H1 (cell line): ENCODE measurements around the gene MRM2. TPM values are rescaled to one million over a fixed set of nuclear protein-coding genes. Genes with fewer than 3 reads are reported as not detected.

ENCODE experiments used
- CTCF ChIA-PET: fragments of 300-600 bp; sonication (Branson Sonifier 250); formaldehyde crosslinking; loops from one replicate; lab custom pipeline; 2021; ENCODE audit not compliant: partially characterized antibody; lab: Charles Lee
- POLR2A ChIA-PET: fragments of 300-600 bp; sonication (Branson Sonifier 250); formaldehyde crosslinking; loops from one replicate; lab custom pipeline; 2021; ENCODE audit warnings: inconsistent platforms; ENCODE audit not compliant: partially characterized antibody; lab: Charles Lee
- DNase-seq, 2 experiments: peaks; one replicate each; pipeline versions ENCODE4 v3.0.0 to v3.0.0-alpha.2; 2010 to 2022; ENCODE audit warnings: low spot score in 2 of 2, low read depth in 1 of 2, mixed read lengths in 1 of 2
- FAIRE-seq: peaks from 2 replicates; lab custom pipeline; 2011; peaks lifted over from hg19 to GRCh38; lab: Jason Lieb, UNC
- H2AFZ ChIP-seq: 2 replicates; pipeline ENCODE4 v1.8.1; 2012; ENCODE audit warnings: low read length, inconsistent platforms
- H2AK5ac ChIP-seq: 2 replicates; pipeline ENCODE4 v1.6.1; 2013; ENCODE audit warnings: low read depth, low read length
- H2BK120ac ChIP-seq: replicated peaks from 2 replicates; pipeline ENCODE3; 2013; ENCODE audit warnings: low read depth, low read length, inconsistent platforms
- H2BK12ac ChIP-seq: 2 replicates; pipeline ENCODE4 v1.6.1; 2013; ENCODE audit warnings: low read depth, low read length
- H2BK15ac ChIP-seq: 2 replicates; pipeline ENCODE4 v1.6.1; 2013; ENCODE audit warnings: low read length
- H2BK20ac ChIP-seq: 2 replicates; pipeline ENCODE4 v1.6.1; 2013; ENCODE audit warnings: low read length
- H2BK5ac ChIP-seq: 2 replicates; pipeline ENCODE4 v1.6.1; 2013; ENCODE audit warnings: low read depth, low read length
- H3K14ac ChIP-seq: 2 replicates; pipeline ENCODE4 v1.6.1; 2013; ENCODE audit warnings: inconsistent platforms; ENCODE audit not compliant: insufficient read length
- H3K18ac ChIP-seq: 2 replicates; pipeline ENCODE4 v1.6.1; 2013; ENCODE audit warnings: low read length; ENCODE audit errors: extremely low read depth
- H3K23ac ChIP-seq: 2 replicates; pipeline ENCODE4 v1.6.1; 2013; ENCODE audit warnings: inconsistent platforms; ENCODE audit not compliant: insufficient read length
- H3K23me2 ChIP-seq: 2 replicates; pipeline ENCODE4 v1.6.1; 2013; ENCODE audit warnings: low read depth, low read length
- H3K27ac ChIP-seq: 2 replicates; pipeline ENCODE4 v1.6.1; 2011; ENCODE audit warnings: low read depth, low read length, inconsistent platforms
- H3K27me3 ChIP-seq, 4 experiments: replicated peaks in 1 of 4; 1 replicate in 1 of 4; 2 replicates in 3 of 4; pipeline versions ENCODE4 v1.6.1 to v1.8.1; 2011 to 2013; ENCODE audit warnings: low read length in 3 of 4, mild to moderate bottlenecking in 3 of 4, inconsistent platforms in 2 of 4, mixed read lengths in 2 of 4, moderate library complexity in 1 of 4; ENCODE audit not compliant: control insufficient read depth in 3 of 4, insufficient read depth in 3 of 4; ENCODE audit errors: extremely low read depth in 1 of 4
- H3K36me3 ChIP-seq, 4 experiments: 2 replicates each; pipeline versions ENCODE4 v1.6.1 to v1.8.1; 2011 to 2013; ENCODE audit warnings: mild to moderate bottlenecking in 4 of 4, low read length in 3 of 4, moderate library complexity in 2 of 4, control low read depth in 1 of 4, inconsistent platforms in 1 of 4; ENCODE audit not compliant: insufficient read depth in 4 of 4, control insufficient read depth in 2 of 4
- H3K4ac ChIP-seq: replicated peaks from 2 replicates; pipeline ENCODE3; 2013; ENCODE audit warnings: low read length, low read depth, mixed read lengths, inconsistent platforms; ENCODE audit not compliant: insufficient read length
- H3K4me1 ChIP-seq, 4 experiments: replicated peaks in 1 of 4; 1 replicate in 1 of 4; 2 replicates in 3 of 4; pipeline versions ENCODE4 v1.6.1 to v1.8.1; 2011 to 2013; ENCODE audit warnings: low read length in 3 of 4, inconsistent platforms in 2 of 4, mixed read lengths in 1 of 4; ENCODE audit not compliant: insufficient read depth in 4 of 4, control insufficient read depth in 3 of 4
- H3K4me2 ChIP-seq, 2 experiments: 2 replicates each; pipeline versions ENCODE4 v1.6.1 to v1.8.1; 2011 to 2013; ENCODE audit warnings: low read depth in 2 of 2, low read length in 2 of 2, control low read depth in 1 of 2, inconsistent platforms in 1 of 2, mild to moderate bottlenecking in 1 of 2; ENCODE audit not compliant: insufficient read depth in 1 of 2
- H3K4me3 ChIP-seq, 4 experiments: fragments of 200-600, 300-600 bp in 1 of 4; sonication (generic), shearing (Covaris generic), sonication (Bioruptor Twin) in 1 of 4; 2 replicates each; pipeline versions ENCODE4 v1.5.1 to v1.8.1; 2011 to 2016; ENCODE audit warnings: low read length in 4 of 4, low read depth in 3 of 4, control low read depth in 2 of 4, inconsistent platforms in 2 of 4, mild to moderate bottlenecking in 2 of 4, mixed read lengths in 1 of 4, moderate library complexity in 1 of 4; ENCODE audit not compliant: insufficient read depth in 2 of 4; ENCODE audit errors: extremely low read depth in 1 of 4
- H3K56ac ChIP-seq: replicated peaks from 2 replicates; pipeline ENCODE3; 2013; ENCODE audit warnings: low read depth, mild to moderate bottlenecking, mixed read lengths, low read length, inconsistent platforms; ENCODE audit not compliant: insufficient read length
- H3K79me1 ChIP-seq: 2 replicates; pipeline ENCODE4 v1.6.1; 2013; ENCODE audit warnings: low read depth, low read length, control low read depth
- H3K79me2 ChIP-seq, 2 experiments: 2 replicates each; pipeline versions ENCODE4 v1.6.1 to v1.8.1; 2012 to 2013; ENCODE audit warnings: low read length in 2 of 2, mild to moderate bottlenecking in 2 of 2, inconsistent platforms in 1 of 2; ENCODE audit not compliant: insufficient read depth in 2 of 2, control insufficient read depth in 1 of 2
- H3K9ac ChIP-seq, 4 experiments: replicated peaks in 1 of 4; 1 replicate in 1 of 4; 2 replicates in 3 of 4; pipeline versions ENCODE4 v1.6.1 to v1.8.1; 2011 to 2013; ENCODE audit warnings: low read depth in 3 of 4, low read length in 3 of 4, control low read depth in 2 of 4, mild to moderate bottlenecking in 2 of 4, moderate library complexity in 2 of 4, inconsistent platforms in 1 of 4; ENCODE audit errors: extremely low read depth in 1 of 4
- H3K9me3 ChIP-seq, 2 experiments: 2 replicates each; pipeline versions ENCODE4 v1.6.1 to v1.8.1; 2012 to 2013; ENCODE audit warnings: mild to moderate bottlenecking in 2 of 2, moderate library complexity in 2 of 2, control low read depth in 1 of 2, inconsistent platforms in 1 of 2, low read depth in 1 of 2, low read length in 1 of 2, mixed read lengths in 1 of 2; ENCODE audit not compliant: insufficient read depth in 2 of 2
- H4K20me1 ChIP-seq, 2 experiments: replicated peaks in 1 of 2; 2 replicates each; pipeline versions ENCODE3 to v1.8.1; 2011 to 2013; ENCODE audit warnings: inconsistent platforms in 2 of 2, low read length in 2 of 2, mild to moderate bottlenecking in 1 of 2; ENCODE audit not compliant: insufficient read depth in 2 of 2, control insufficient read depth in 1 of 2
- H4K5ac ChIP-seq: 2 replicates; pipeline ENCODE4 v1.6.1; 2013; ENCODE audit warnings: low read length, low read depth, mixed read lengths, inconsistent platforms; ENCODE audit not compliant: insufficient read length
- H4K8ac ChIP-seq: 2 replicates; pipeline ENCODE4 v1.8.0; 2013; ENCODE audit warnings: mild to moderate bottlenecking, moderate library complexity, low read length, inconsistent platforms; ENCODE audit not compliant: insufficient read depth; ENCODE audit errors: extremely low read depth
- H4K91ac ChIP-seq: replicated peaks from 2 replicates; pipeline ENCODE3; 2013; ENCODE audit warnings: low read length, mixed read lengths, inconsistent platforms; ENCODE audit not compliant: insufficient read length
- CEBPB ChIP-seq: IDR thresholded peaks from 2 replicates; pipeline ENCODE4 v1.6.1; 2012; ENCODE audit warnings: low read depth, low read length
- GTF2F1 ChIP-seq: IDR thresholded peaks from 2 replicates; pipeline ENCODE4 v1.6.1; 2012; ENCODE audit warnings: low read depth, low read length, improper control_type of control experiment, borderline replicate concordance
- PHF8 ChIP-seq: fragments of 200-600 bp; sonication (generic); conservative IDR thresholded peaks from 2 replicates; pipeline ENCODE4 v1.7.1; 2012; ENCODE audit warnings: low read depth, mild to moderate bottlenecking, inconsistent platforms, low read length, moderate library complexity
- POLR2A ChIP-seq, 2 experiments: IDR thresholded peaks; 1 replicate in 1 of 2; 2 replicates in 1 of 2; pipeline ENCODE4 v1.6.1; 2011; ENCODE audit warnings: low read depth in 2 of 2, low read length in 2 of 2, mild to moderate bottlenecking in 2 of 2; ENCODE audit errors: control extremely low read depth in 1 of 2
- RFX5 ChIP-seq: IDR thresholded peaks from 2 replicates; pipeline ENCODE4 v1.6.1; 2011; ENCODE audit warnings: low read depth, low read length, improper control_type of control experiment, borderline replicate concordance
- SRF ChIP-seq: IDR thresholded peaks from 2 replicates; pipeline ENCODE4 v1.6.1; 2011; ENCODE audit warnings: mild to moderate bottlenecking, low read depth, low read length, moderate library complexity
- WGBS, 2 experiments: shearing (Covaris generic) in 1 of 2; methylation state at CpG; one replicate each; pipeline versions ENCODE4 v1.1.6 to v1.1.7; 2013 to 2015; ENCODE audit warnings: low lambda C conversion rate in 2 of 2, mixed read lengths in 2 of 2, inconsistent platforms in 1 of 2, low coverage in 1 of 2, missing lambda C conversion rate in 1 of 2; ENCODE audit not compliant: insufficient replicate concordance in 2 of 2, insufficient coverage in 1 of 2, insufficient read length in 1 of 2; ENCODE audit errors: extremely low coverage in 1 of 2, missing lambda C conversion rate in 1 of 2; 5-methylcytosine and 5-hydroxymethylcytosine counted together
- polyA plus RNA-seq, 7 experiments: library from polyadenylated mRNA; depleted of rRNA in 3 of 7; stranded (reverse) in 5 of 7; unstranded in 2 of 7; fragments of >200 nt in 5 of 7; fragments of 200-250 nt in 2 of 7; gene quantifications; 1 replicate in 5 of 7; 2 replicates in 1 of 7; 4 replicates in 1 of 7; pipeline versions ENCODE4 v1.2.1 to v1.2.3, GENCODE V29; 2011 to 2013; ENCODE audit warnings: missing spikeins in 2 of 7, mixed read lengths in 2 of 7
- total RNA-seq: library from RNA; stranded (reverse); fragmentation: NEBNext Ultra II Directional; extraction: Animal tissue kit (Norgen Biotek cat#: 25700); gene quantifications from 2 replicates; pipeline ENCODE4 v1.2.1, GENCODE V29; 2021

Gene MRM2
- total and polyA plus RNA-seq, 2 of the 8 experiments (the other 6 are each of a cell fraction or from before 2014, with no cell fraction given) = 17.2 to 38.6 TPM

- H3K18ac ChIP-seq = no peak overlapping the region
- no peaks in the 10 kb centered on the region for H3K27me3 ChIP-seq
- H2BK120ac ChIP-seq = no peak overlapping the region
- H3K4ac ChIP-seq = no peak overlapping the region
- H3K4me1 ChIP-seq = no peaks in the 10 kb centered on the region
- 81% methylated on average over 9 of the region's 17 CpGs; no CpG with 5 or more reads in 1 of the 2 experiments for WGBS, 2 experiments
- no peak overlapping the region for H4K5ac ChIP-seq
- no peak overlapping the region for H3K56ac ChIP-seq
- H3K79me1 ChIP-seq = no peaks in the 10 kb centered on the region
- H3K79me2 ChIP-seq = no peaks in the 10 kb centered on the region
- H2AFZ ChIP-seq = no peak overlapping the region
- no peak overlapping the region for H2BK15ac ChIP-seq
- FAIRE-seq (no peak), DNase-seq (no peak)
- no peak for TF ChIP-seq SRF
- no peak for TF ChIP-seq CEBPB
- TF ChIP-seq GTF2F1 = no peak
- no peak for TF ChIP-seq RFX5
- TF ChIP-seq POLR2A (IDR thresholded peaks at IDR 0.05; ENCODE audit: control extremely low read depth in 1 of 2, low read depth in 2 of 2, low read length in 2 of 2) = no peak
- TF ChIP-seq PHF8 = no peak
- no peaks in the 10 kb centered on the region for H3K23me2 ChIP-seq
- ChIA-PET CTCF (interaction anchor here (0.8 to 2.1 kb wide), 4 partner anchors 9 to 90 kb away, joined by 4 to 9 read pairs (median 6); partner anchors contain the start of gene MAD1L1), POLR2A (interaction anchor here (1.0 to 4.1 kb wide), 5 partner anchors 9 to 96 kb away, joined by 3 to 13 read pairs (median 6); partner anchors contain the start of genes EIF3B, MRM2 and NUDT1)
- H3K27ac ChIP-seq = no peak overlapping the region; the same call in 1 of the 2 replicates
- H4K8ac ChIP-seq = no peak overlapping the region
- no peak overlapping the region for H4K91ac ChIP-seq
- H2BK5ac ChIP-seq = peak overlapping the region; percentile 60; the same call in 1 of the 2 replicates
- no peak overlapping the region for H3K9ac ChIP-seq
- H3K36me3 ChIP-seq = peaks cover 0 to 14% (median 4%) of the 10 kb centered on the region in 4 experiments; a peak in 5 of 8 replicates
- H2AK5ac ChIP-seq = no peak overlapping the region
- H3K4me3 ChIP-seq = no peak overlapping the region
- no peak overlapping the region for H2BK20ac ChIP-seq
- peaks cover 0 to 11% of the 10 kb centered on the region in 2 experiments for H4K20me1 ChIP-seq
- H2BK12ac ChIP-seq = no peak overlapping the region
- H3K4me2 ChIP-seq = no peak overlapping the region
- no peaks in the 10 kb centered on the region for H3K9me3 ChIP-seq
- H3K14ac ChIP-seq = no peak overlapping the region
- H3K23ac ChIP-seq = no peak overlapping the region
Observed at GRCh38 chr7:2257651-2258050, 15.6 kb upstream of the MRM2 start.
